GM08714 (cell line): Measurements from ENCODE around the gene STAT5B.
A peak's percentile ranks its signal among the peaks of the same experiment; 100 is the strongest.

Source experiments
- H3K4me3 ChIP-seq: fragments of 200-500 bp; sonication (Bioruptor generic); 2 replicates; pipeline ENCODE4 v1.5.1; 2014; ENCODE audit warnings: mild to moderate bottlenecking, low read length, inconsistent platforms
- ZNF274 ChIP-seq: IDR thresholded peaks from 2 replicates; pipeline ENCODE4 v1.6.1; 2012; ENCODE audit warnings: mild to moderate bottlenecking, low read depth, low read length

STAT5B gene

DNA sequence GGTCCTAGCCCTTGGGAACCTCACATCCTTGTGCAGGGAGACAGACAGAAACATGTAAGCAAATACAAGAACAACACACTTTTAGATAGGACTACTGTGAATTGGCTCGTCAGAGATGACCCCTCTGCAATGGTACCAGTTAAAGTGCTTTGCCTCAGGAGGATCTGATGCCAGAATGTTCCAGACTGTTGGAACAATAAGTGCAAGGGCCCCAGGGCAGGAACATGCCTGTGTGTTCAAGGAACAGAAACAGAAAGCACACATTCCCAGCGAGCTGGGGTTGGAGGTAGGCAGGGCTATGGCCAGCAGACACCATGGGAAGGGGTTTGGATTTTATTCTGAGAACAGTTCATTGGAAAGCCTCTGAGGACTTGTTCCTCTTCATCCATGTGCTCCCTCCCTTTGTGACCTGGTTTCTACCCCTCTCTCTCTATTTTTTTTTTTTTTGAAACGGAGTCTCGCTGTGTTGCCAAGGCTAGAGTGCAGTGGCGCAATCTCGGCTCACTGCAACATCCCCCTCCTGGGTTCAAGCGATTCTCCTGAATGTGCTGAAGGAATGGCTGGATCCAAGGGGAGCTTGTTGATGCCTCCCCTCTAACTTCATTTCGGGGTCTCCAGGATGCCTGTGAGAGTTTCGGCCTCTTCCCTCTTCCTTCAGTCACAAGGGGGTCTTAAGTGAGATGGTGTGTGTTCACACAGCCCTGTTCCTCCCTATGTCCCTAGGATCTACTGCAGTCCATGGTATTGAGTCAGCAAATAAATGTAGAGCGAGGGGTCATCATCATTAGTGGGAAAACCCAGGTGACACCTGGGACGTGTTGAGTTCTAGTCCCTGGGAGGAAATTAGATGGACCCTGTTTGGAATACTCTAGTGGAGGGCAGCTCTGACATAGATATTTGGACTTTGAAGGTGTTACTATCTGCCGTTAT lies 18.5 kb upstream of the STAT5B start:
- no peak for TF ChIP-seq ZNF274

GRCh38 chr17:42291129-42291528 lies 14.9 kb upstream of the STAT5B start:
- no peak overlapping the region for H3K4me3 ChIP-seq
- TF ChIP-seq ZNF274 = no peak

More for the DNA sequence above, 18.5 kb upstream of the STAT5B start:
- H3K4me3 ChIP-seq = no peak overlapping the region

DNA sequence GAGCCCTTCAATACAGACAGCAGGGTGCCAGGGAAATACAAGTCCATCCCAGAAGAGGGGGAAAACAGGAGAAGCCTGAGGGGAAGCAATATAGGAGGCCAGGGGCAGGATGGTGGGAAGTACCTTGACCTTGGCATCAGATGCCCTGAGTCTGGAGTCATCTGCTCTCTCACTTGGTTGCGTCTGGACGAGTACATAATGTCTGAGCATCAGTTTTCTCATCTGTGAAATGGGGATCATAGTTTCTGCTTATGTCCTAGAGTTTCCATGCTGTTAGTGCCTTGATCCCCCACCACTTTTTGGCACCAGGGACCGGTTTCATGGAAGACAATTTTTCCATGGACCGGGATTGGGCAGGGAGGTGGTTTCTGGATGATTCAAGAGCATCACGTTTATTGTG lies 14.4 kb upstream of the STAT5B start:
- TF ChIP-seq ZNF274 = no peak
- peak overlapping the region; percentile 65; the same call in 1 of the 2 replicates for H3K4me3 ChIP-seq

GRCh38 chr17:42289611-42290181 lies 13.5 kb upstream of the STAT5B start:
- H3K4me3 ChIP-seq = peak overlapping the region; percentile 65; the same call in 1 of the 2 replicates
- no peak for TF ChIP-seq ZNF274

DNA sequence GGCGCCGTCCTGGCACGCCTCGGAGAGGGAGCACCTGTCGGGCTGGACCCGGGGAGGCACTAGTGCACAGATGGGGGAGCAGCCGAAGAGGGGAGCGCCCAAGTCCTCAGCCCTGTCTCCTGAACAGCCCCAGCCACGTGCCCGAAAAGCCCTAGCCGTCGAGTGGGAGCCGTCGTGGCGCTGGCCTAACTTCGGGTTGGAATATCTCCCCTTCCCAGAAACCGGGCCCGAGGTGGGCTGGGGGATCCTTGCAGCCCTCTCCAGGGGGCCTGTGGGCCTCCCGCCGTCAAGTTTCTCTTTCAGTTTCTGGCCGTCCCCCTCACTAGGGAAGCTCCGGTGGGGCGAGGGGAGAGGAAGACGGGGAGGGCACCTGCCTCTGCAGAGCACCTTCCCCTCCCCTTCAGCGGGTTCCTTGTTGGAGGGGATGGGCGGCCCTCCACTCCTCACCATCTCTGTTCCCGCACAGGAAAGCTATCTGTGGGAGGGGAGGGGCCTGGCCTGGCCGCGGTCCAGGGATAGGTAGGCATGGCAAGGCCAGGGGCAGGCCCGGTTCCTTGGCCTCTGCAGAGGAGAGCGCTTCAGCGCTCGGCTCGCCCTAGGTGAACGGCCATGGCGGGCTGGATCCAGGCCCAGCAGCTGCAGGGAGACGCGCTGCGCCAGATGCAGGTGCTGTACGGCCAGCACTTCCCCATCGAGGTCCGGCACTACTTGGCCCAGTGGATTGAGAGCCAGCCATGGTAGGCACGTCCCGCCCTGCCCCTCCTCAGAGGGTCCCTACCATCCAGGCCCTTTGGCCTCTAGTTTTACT lies 12.8 kb upstream of the STAT5B start:
- peak overlapping the region; percentile 65; the same call in 1 of the 2 replicates for H3K4me3 ChIP-seq
- no peak for TF ChIP-seq ZNF274

GRCh38 chr17:42287977-42288802 lies 12.0 kb upstream of the STAT5B start, which contains the start of gene STAT5A:
Gene STAT5A, plus strand, starts transcription at chr17:42288498. Its CDS starts 914 bp downstream, at chr17:42289412.
- peak within 1 kb of the TSS; percentile 65; the same call in 1 of the 2 replicates for H3K4me3 ChIP-seq
- TF ChIP-seq ZNF274 = no peak

DNA sequence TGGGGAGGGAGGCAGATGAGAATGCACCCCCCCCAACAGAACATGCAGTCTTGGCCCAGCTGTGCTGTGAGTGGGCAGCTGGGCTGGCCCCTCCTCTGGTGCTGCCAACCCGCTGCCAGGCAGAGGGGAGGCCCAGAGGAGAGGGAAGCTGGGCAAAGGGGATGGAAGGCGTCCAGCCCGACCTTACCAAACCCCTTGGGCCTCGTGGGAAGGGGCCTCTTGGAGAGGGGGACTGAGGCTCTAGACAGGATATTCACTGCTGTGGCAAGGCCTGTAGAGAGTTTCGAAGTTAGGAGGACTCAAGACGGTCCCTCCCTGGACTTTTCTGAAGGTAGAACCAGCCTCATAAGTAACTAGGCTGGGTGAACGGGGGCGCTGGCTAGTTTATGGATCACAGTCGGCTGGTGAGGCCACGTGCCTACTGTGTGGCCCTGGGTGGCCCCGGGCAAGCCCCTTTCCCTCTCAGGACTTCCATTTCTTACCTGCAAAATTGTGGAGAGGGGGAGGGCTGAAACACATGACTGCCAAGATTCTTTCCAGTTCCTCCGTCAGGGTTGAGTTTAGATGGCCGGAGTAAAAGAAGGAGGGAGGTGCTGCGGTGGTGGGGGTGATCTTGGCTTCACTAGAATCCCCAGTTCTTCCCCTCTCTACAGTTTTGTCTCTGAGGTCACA lies 11.2 kb upstream of the STAT5B start:
- no peak for TF ChIP-seq ZNF274
- peak overlapping the region; percentile 65; the same call in 1 of the 2 replicates for H3K4me3 ChIP-seq

- peak overlapping the region; percentile 65; the same call in 1 of the 2 replicates for H3K4me3 ChIP-seq
- TF ChIP-seq ZNF274 = no peak
Observed at GRCh38 chr17:42286411-42287221, 10.4 kb upstream of the STAT5B start.

- no peak overlapping the region for H3K4me3 ChIP-seq
- TF ChIP-seq ZNF274 = no peak
Observed at GRCh38 chr17:42285346-42286050, 9.3 kb upstream of the STAT5B start.

- no peak overlapping the region for H3K4me3 ChIP-seq
- no peak for TF ChIP-seq ZNF274
Observed at GRCh38 chr17:42284566-42284965, 8.4 kb upstream of the STAT5B start.

DNA sequence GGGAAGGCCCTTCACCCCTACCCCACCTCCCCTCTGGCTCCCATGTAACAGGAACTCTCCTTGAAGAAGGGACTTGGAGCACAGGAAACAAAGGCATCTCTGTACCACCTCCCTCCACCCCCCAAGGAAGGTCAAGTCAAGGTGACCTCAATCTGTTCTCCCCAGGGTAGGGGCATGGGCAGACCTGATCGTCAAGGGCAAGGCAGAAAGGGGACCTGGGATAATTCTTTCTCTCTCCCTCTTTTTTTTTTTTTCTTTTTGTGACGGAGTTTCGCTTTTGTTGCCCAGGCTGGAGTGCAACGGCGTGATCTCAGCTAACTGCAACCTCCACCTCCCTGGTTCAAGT lies 7.8 kb upstream of the STAT5B start:
- TF ChIP-seq ZNF274 = no peak
- no peak overlapping the region for H3K4me3 ChIP-seq

DNA sequence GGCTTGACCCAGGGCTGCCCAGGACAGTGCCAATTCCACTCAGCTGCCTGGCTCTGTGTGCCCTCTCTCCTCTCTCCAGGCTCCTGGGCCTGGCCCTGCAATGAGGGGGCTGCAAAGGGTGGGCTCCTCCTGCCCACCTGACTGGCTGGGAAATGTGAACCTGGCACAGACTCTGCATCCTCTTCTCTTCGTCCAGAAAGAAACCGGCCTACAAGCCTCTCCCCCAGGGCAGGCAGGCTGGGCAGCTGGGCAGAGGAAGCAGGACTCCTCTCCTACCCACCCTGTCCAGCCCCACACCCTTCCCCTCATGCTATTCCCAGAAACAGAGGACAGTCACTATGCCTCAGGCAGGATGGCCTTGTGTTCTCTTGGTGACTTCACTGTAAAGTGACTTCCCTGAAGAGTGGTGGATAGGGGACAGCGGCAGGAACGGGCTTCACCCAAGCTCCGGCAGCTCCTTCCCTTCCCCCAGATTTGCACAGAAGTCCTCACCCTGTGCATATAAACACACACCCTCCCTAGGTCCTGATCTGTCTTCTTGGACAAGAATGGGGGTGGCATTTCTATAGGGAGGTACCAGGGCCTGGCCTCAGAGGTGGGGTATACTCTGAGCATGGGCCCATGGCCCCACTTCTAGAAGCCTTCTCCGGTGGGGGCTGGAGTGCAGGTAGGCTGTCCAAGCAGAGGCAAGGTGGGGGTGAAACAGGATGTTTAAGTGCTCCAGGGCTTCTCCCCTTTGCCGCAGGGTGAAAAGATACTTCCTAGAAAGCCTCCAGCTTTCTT lies 7.2 kb upstream of the STAT5B start:
- no peak for TF ChIP-seq ZNF274
- no peak overlapping the region for H3K4me3 ChIP-seq
